ENCODE measurements around the gene CCDC159.
A peak's percentile ranks its signal among the peaks of the same experiment; 100 is the strongest.

The CCDC159 gene

DNA sequence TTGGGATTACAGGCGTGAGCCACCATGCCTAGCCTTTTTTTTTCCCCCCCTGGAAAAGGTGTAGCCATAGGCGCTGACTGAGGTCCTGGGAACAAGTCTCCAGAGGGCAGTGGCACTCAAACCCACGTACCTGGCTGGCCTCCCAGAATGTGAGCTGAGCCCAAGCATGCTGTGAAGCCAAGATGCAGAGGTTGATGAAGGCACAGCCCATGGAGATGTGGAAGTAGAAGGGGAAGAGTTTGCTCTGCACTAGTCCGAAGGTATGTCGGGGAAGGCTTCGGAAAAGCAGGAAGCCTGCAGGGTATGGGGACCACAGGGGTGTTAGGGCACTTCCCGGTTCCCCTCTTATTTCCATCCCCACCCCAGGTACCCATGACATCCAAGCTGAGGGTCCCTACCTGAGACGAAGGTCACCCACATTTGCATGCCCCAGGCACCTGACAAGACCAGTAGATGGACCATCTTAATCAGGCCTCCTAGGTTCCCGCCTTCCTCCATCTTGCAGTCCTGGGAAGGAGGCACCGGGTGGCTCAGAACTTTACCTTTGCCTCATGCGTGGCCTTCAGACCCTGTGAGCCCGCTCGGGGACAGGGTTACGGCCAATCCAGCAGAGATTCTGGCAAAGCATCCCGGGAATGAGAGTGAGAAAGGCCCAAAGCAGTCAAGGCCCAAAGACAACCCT, 1.1 kb upstream of the CCDC159 start:
- H3K27ac ChIP-seq (ENCODE audit: extremely low read depth, low read depth, low read length), result peak overlapping the region; percentile 55; the same call in 1 of the 2 replicates
- POLR2A ChIA-PET, result interaction anchor here (1.1 to 3.2 kb wide), 7 partner anchors 21 to 36 kb away, joined by 3 to 36 read pairs (median 8); partner anchors contain the start of gene SWSAP1
- H3K4me3 ChIP-seq (ENCODE audit: low read depth, low read length), result peak overlapping the region; percentile 72; the same call in 1 of the 2 replicates

DNA sequence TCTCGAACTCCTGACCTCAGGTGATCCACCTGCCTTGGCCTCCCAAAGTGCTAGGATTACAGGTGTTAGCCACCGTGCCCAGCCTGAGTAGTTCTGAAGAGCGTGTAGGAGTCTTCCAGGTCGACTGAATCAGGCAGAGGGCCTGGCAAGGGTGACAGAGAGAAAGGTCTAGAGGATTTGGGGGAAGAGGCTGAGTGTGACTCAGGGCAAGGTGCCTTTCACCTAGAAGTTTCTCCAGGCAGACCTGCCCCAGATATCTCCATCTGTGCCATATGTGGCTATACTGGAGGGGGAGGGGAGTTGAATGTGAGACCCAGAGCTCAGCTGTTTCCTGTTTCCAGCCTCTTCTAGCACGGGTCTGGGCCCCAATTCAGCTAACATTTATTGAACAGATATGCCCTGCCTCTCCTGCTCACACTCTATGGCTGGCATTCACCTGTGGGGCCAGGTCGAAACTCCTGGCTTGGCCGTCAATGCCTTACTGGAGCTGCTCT, 1.3 kb downstream of the CCDC159 start:
- H3K4me1 ChIP-seq (ENCODE audit: control insufficient read depth, insufficient read depth, low read length), result no peaks in the 10 kb centered on the region
- no peak overlapping the region for H3K4me3 ChIP-seq (ENCODE audit: low read depth, low read length)
- H3K27ac ChIP-seq (ENCODE audit: extremely low read depth, low read depth, low read length), result no peak overlapping the region
- ChIA-PET POLR2A (interaction anchor here (1.6 to 3.2 kb wide), 2 partner anchors 28 to 88 kb away, joined by 6 to 36 read pairs; partner anchors contain the start of genes ODAD3, PRKCSH and SWSAP1), CTCF (interaction anchor here (2.1 kb wide), 1 partner anchor 33 kb away, joined by 19 read pairs; no protein-coding TSS in a partner anchor)
- peaks cover 0 to 2% of the 10 kb centered on the region in 2 experiments; a peak in 1 of 3 replicates for H3K36me3 ChIP-seq (ENCODE audit: control insufficient read depth in 2 of 2, insufficient read depth in 1 of 2, low read length in 2 of 2)
- no peaks in the 10 kb centered on the region for H3K9me3 ChIP-seq (ENCODE audit: control insufficient read depth, insufficient read depth, low read depth, low read length)
- TF ChIP-seq ZNF155 (tag by site-specific recombination; IDR thresholded peaks at IDR 0.05) (no peak), ZFP69B (tag by site-specific recombination; IDR thresholded peaks at IDR 0.05) (no peak), MYNN (tag by site-specific recombination; IDR thresholded peaks at IDR 0.05; ENCODE audit: borderline replicate concordance) (no peak), ZNF548 (tag by site-specific recombination; IDR thresholded peaks at IDR 0.05) (no peak), ZNF677 (tag by site-specific recombination; IDR thresholded peaks at IDR 0.05) (no peak), TRIM28 (IDR thresholded peaks at IDR 0.05; ENCODE audit: borderline replicate concordance, low read length) (no peak), ZNF843 (tag by site-specific recombination; IDR thresholded peaks at IDR 0.05) (no peak)
- TF ChIP-seq, protein P1, sequence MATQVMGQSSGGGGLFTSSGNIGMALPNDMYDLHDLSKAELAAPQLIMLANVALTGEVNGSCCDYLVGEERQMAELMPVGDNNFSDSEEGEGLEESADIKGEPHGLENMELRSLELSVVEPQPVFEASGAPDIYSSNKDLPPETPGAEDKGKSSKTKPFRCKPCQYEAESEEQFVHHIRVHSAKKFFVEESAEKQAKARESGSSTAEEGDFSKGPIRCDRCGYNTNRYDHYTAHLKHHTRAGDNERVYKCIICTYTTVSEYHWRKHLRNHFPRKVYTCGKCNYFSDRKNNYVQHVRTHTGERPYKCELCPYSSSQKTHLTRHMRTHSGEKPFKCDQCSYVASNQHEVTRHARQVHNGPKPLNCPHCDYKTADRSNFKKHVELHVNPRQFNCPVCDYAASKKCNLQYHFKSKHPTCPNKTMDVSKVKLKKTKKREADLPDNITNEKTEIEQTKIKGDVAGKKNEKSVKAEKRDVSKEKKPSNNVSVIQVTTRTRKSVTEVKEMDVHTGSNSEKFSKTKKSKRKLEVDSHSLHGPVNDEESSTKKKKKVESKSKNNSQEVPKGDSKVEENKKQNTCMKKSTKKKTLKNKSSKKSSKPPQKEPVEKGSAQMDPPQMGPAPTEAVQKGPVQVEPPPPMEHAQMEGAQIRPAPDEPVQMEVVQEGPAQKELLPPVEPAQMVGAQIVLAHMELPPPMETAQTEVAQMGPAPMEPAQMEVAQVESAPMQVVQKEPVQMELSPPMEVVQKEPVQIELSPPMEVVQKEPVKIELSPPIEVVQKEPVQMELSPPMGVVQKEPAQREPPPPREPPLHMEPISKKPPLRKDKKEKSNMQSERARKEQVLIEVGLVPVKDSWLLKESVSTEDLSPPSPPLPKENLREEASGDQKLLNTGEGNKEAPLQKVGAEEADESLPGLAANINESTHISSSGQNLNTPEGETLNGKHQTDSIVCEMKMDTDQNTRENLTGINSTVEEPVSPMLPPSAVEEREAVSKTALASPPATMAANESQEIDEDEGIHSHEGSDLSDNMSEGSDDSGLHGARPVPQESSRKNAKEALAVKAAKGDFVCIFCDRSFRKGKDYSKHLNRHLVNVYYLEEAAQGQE (tag by site-specific recombination; IDR thresholded peaks at IDR 0.05), result no peak
- TF ChIP-seq, protein P2, sequence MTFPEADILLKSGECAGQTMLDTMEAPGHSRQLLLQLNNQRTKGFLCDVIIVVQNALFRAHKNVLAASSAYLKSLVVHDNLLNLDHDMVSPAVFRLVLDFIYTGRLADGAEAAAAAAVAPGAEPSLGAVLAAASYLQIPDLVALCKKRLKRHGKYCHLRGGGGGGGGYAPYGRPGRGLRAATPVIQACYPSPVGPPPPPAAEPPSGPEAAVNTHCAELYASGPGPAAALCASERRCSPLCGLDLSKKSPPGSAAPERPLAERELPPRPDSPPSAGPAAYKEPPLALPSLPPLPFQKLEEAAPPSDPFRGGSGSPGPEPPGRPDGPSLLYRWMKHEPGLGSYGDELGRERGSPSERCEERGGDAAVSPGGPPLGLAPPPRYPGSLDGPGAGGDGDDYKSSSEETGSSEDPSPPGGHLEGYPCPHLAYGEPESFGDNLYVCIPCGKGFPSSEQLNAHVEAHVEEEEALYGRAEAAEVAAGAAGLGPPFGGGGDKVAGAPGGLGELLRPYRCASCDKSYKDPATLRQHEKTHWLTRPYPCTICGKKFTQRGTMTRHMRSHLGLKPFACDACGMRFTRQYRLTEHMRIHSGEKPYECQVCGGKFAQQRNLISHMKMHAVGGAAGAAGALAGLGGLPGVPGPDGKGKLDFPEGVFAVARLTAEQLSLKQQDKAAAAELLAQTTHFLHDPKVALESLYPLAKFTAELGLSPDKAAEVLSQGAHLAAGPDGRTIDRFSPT (tag by site-specific recombination; IDR thresholded peaks at IDR 0.05), result no peak

More for the DNA sequence above, 1.1 kb upstream of the CCDC159 start:
- Histone ChIP-seq H3K36me3 (ENCODE audit: control insufficient read depth in 2 of 2, insufficient read depth in 1 of 2, low read length in 2 of 2) (peaks cover 0 to 12% of the 10 kb centered on the region in 2 experiments; a peak in 1 of 3 replicates), H3K4me1 (ENCODE audit: control insufficient read depth, insufficient read depth, low read length) (no peaks in the 10 kb centered on the region), H3K9me3 (ENCODE audit: control insufficient read depth, insufficient read depth, low read depth, low read length) (no peaks in the 10 kb centered on the region)
- CTCF ChIA-PET, result interaction anchor here (1.1 to 2.1 kb wide), 4 partner anchors 12 to 59 kb away, joined by 3 to 19 read pairs (median 4); no protein-coding TSS in a partner anchor
- peak; percentile 46; the same call in 1 of the 2 replicates for TF ChIP-seq IKZF3 (tag by site-specific recombination; IDR thresholded peaks at IDR 0.05)
- no peak for TF ChIP-seq ZNF544 (tag by site-specific recombination; IDR thresholded peaks at IDR 0.05)
- peak; percentile 39 for TF ChIP-seq ZFHX2 (tag by site-specific recombination; conservative IDR thresholded peaks at IDR 0.05)
- no peak for TF ChIP-seq GLI4 (tag by site-specific recombination; IDR thresholded peaks at IDR 0.05)
- TF ChIP-seq ZNF600 (tag by site-specific recombination; IDR thresholded peaks at IDR 0.05), result peak; percentile 19; the same call in 1 of the 2 replicates

GRCh38 chr19:11349171-11349570, 2.9 kb downstream of the CCDC159 start:
- CTCF ChIA-PET, result interaction anchor here (1.7 kb wide), 1 partner anchor 55 kb away, joined by 6 read pairs; no protein-coding TSS in a partner anchor
- no peaks in the 10 kb centered on the region for H3K36me3 ChIP-seq (ENCODE audit: control insufficient read depth in 2 of 2, insufficient read depth in 1 of 2, low read length in 2 of 2)
- H3K4me1 ChIP-seq (ENCODE audit: control insufficient read depth, insufficient read depth, low read length), result no peaks in the 10 kb centered on the region
- H3K4me3 ChIP-seq (ENCODE audit: low read depth, low read length), result no peak overlapping the region
- no peaks in the 10 kb centered on the region for H3K9me3 ChIP-seq (ENCODE audit: control insufficient read depth, insufficient read depth, low read depth, low read length)
- H3K27ac ChIP-seq (ENCODE audit: extremely low read depth, low read depth, low read length), result no peak overlapping the region
- POLR2A ChIA-PET, result interaction anchor here (0.8 kb wide), 1 partner anchor 20 kb away, joined by 3 read pairs; no protein-coding TSS in a partner anchor
- no peak for TF ChIP-seq ZNF518A (tag by site-specific recombination; conservative IDR thresholded peaks at IDR 0.05; ENCODE audit: low read depth)
